DMS 273 treated with DMSO at 0.1 percent for 48 hours (cell line): Measurements from ENCODE around the gene DEFB114.
"Not testable (repeated sequence)": the region's sequence is repeated elsewhere in the genome, so short reads cannot be mapped to it uniquely, and the experiment has no call there.

Experiments
- DNase-seq: peaks from one replicate; lab custom pipeline; 2025; lab: John Stamatoyannopoulos, UW

The DEFB114 gene, protein sequence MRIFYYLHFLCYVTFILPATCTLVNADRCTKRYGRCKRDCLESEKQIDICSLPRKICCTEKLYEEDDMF

DNA sequence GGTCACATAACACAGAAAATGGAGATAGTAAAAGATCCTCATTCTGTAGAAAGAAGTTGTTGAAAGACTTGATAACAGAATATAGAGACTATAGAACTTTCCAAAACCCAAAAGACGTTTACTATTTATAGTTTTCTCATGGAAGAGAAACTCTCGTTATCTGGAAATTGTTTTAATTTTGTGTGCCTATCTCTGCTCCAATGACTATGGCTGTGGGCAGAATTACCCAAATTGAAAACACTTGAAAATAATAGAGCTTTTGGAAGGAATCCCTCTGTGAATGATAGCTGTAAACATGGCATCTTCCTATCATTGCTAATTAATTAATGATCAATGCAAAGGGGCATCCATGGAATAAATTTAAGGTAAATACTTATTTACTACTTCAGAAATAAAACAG, at the start of gene DEFB114:
DEFB114 (minus strand) TSS at position 101 of the 400 bp plus-strand sequence; CDS start at position 42, 59 bp downstream.
- no peak for DNase-seq

DNA sequence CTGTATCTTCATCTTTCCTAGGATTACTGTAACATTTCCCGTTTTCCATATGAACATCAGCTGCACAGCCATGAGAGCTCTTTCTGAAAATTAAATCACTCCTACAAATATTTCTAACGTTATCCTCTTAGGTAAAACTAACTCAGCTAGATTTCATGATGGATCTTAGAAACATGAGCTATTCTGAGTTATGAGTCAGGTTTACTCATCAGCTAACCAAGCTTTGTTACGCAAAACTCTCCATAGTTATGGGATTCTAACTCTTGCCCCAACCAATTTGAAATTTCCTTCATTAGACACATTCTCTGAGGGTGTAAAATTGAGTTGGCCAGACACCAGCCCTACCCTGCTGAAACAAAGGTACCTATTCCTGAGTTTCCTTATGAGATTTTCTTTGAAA, 43.9 kb upstream of the DEFB114 start:
- no peak for DNase-seq

DNA sequence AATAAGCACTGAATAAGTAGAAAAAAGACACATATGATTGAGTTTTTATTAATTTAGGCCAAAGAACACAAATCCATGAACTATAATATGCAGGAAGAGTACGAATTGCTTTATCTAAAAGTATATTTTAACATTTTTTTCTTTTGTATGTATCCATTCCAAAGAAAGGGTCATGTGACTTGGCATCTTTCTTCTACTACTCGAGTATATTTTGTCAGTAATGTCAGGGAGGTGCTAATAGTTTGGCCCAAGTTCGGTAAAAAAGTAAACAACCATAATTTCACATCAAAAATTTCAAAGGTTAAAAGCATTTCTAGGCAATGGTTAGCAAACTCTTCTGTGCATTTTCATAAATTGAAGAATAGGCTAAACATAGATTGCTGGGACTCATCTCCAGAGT, 39.2 kb upstream of the DEFB114 start:
- DNase-seq: no peak

DNA sequence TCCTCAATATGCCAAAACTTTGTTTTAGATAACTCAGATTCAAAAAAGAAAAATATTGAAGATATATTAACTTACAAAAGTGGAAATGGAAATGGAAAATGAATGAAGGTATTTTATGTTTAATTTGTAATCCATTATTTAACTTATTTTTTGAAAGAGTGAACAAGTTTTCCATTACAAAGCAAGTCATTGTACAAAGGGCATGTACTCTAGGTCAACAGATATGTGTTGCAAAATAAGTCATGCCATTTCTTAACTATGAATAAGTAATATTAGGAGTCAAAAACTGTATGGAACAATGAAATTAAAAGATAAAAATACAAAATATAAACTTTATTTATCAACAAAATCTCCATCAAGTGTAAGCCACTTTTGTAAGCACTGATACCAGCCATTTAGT, 31.3 kb upstream of the DEFB114 start:
- DNase-seq: no peak

DNA sequence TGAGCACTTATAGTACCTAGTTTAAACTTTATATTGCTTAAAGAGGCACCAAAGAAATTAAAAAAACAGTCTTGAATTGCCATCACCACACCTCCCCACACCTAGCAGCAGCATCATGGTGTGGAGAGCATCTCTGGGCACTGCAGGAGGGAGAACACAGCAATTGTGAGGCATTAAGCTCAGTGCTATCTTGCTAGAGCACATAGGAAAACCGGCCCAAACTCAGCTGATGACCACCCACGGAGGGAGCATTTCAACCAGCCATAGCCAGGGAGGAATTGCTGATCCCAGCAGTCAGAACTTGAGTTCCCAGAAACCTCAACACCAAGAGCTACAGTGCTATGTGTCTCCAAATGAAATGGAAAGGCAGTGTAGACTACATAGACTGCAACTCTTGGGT, 24.9 kb upstream of the DEFB114 start:
- DNase-seq: no peak

DNA sequence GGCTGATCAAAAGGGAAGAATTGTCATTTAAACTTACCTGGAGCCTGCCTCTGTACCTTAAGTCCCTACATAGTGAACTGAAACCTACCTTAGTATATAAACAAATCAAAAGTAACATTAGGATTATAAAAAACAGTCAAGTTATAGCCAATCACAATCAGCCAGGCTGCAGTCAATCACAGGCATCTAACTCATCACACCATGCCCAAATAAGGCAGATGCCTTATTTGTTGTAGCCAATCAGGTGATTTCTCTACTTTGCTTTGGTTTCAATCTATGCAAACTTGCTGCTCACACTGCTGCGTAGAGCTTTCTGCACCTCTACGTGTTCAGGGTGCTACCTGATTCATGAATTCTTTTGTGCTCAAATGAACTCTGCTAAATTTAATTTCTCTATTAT, 23.8 kb upstream of the DEFB114 start:
- no peak for DNase-seq

DNA sequence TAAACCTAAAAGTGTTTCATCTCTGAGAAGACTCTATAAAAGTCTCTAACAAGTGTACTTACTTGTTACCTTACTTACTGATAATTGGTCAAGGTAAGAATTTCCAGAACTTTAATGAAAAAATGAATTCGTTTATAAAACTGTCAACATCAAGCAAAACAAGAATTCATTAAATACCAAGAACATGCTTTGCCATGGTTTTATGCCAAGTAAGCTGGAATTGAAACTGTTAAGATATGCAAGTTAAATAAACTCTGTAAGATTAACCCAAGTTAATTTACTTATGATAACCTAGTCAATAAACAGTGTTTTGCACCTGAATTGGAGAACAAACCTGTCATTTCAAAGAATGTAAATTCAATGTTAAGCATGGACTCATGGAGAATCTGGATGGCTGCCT, 22.6 kb upstream of the DEFB114 start:
- no peak for DNase-seq

DNA sequence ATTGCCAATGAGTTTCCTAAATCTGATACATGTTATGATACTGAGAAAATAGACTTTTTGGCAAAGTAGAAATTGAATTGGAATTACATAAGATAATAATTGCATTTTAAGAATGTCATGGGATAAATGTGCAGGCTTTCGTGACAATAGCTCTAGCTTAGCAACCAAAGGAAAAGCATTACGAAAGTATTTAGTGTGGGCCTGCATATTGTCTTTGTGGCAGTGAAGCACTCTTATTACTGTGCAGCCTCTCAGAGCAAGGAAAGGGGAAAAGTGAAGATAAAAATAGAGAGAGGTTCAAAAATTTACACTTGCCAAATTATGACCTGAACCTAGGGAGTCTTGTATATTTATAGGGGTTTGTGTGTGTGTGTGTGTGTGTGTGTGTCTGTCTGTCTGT, 18.1 kb upstream of the DEFB114 start:
- DNase-seq: no peak

DNA sequence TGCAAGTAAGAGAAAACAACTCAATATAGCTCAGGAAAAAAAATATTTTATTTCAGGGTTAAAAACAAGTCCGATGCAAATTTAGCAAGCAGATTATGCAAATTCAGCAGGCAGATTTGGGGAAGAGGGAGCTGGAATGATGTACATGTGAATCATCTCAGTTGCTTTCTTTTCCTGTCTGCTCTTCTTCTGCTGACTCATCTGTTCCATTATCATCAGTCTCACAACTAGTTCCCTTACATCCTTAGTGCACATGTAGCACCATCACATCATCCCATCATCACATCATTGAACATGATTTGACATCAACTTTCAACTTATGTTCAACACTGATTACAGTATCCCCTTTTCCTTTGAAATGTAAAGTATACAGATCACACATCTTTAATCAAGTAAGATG, 16.9 kb upstream of the DEFB114 start:
- no peak for DNase-seq

DNA sequence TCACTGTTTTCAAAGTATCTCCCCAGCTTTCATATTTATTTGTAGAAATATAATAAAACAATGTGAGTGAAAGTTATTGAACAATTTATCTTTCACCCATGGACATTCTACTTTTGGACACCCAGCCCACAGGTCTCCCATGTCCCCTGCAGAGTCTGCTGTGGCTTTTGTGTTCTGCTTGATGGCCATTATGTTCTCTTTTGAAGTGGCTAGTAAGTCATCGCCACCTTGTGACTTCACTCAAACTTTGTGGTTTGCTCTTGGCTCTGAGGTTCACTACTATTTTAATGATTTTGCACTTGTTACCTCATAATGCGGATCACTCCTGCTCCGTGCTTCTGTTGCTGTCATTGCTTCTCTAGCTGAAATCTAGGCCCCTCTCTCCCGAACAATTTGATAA, 15.6 kb upstream of the DEFB114 start:
- DNase-seq: no peak

DNA sequence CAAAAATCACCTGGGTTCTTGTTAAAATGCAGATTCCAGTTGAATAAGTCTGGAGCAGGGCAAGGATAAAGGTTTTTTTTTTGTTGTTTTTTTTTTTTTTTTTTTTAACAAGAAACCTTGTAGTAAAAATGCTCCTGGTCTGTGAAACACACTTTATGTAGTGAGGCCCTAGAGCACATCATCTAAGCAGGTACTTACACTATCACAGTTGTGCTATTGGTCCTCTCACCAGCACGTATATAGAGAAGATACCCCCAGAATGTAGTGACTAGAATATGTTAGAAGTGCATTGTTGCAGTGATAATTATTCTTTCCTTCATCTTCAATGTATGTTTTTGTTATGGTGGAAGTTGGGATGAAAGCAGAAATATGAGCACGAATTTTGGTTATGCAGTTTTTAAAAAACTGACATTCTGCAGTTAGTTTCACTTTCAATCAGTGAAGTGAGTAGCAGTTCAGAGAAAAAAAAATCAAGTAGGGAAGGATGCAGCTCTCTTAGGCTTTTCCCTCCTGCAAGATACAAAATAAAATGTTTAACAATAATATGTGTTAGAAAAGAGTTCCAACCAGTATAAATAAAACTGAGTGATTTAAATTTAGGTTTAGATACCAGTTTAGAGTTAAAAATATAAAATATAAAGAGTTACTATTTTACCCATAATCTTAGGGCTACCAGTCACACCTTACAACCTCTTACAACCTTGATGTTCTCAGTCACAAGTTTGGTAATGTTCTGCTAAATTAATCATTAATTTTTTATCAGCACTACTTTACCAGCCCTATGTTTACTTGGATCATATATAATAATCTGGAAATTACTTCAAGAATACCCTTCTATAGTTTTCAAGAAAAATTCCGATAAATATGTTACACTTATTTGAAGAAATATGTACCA, 14.6 kb upstream of the DEFB114 start:
- DNase-seq: no peak

DNA sequence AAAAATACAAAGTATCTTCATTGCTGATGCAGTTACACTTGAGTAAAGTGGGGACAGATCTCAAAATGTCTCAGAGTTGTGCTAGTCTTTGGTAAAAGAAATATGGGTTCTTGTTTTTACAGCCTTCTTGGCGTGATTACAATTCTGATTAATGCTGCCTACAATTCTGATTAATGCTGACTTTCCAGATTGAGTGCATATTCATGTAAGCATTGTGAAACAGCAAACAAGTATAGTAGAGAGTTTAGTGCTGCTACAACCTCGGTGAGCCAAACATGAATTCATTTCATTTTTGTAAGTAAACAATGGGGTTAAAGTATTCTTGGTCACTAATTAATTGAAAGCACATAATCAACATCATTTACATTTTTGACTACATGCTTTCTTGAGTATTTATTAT, 5.6 kb upstream of the DEFB114 start, which contains the start of gene DEFB113:
DEFB113 (minus strand) TSS at position 21 of the 400 bp plus-strand sequence; CDS start at position 21, 0 bp downstream.
- no peak for DNase-seq

DNA sequence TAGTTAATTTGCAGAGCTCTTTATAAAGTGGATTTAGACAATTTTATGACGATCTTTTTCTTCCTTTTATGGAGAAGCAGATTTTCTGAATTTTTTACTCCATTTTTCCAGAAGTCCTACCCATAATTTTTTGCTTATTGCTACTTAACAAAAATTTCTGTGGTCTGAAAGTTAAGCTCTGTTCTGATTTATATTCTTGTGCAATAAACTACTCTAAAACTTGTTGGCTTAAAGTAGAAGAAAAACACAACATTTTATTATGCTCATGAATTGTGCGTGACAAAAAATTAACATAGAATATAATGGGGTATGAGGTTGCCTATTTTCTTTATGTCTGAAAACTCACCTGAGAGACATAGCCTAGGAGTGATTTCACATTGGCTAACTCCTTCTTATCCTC, 2.9 kb upstream of the DEFB114 start:
- DNase-seq: no peak

DNA sequence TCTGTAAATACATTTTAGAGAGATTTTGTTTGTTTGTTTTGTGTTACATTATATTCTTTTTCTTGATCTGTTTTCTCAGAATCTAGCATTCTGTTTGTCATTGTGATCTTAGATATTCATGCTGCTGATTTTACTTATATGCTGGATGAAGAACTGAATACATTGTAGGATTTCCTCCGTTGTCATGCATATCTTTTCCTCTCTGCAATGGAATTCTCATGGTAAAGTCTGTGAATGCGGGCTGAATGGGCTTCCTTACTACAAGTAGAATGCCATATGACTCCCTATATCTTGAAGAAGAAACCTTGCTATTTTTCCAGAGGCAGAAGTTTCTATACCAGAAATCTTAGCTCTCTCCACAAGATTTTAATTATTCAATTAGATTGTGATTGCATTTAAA, 2.4 kb upstream of the DEFB114 start:
- no peak for DNase-seq

DNA sequence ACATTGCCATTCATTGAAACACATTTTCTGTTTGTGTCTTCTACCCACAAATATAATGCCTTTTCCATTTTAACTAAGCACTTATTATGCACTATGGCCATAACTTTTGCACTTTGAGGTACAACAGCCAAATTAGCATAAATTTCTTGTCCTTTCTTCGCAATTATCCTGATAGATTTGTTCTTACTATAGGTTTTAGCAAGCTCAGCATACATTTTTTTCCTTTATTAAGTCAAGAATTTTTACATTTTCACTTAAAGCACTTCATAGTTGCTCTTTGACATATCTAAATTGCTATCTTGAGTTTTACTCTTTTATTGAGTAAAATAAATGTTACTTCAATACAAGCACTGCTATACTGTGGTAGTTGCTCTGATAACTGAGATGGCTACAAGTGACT, 5.8 kb downstream of the DEFB114 start:
- no peak for DNase-seq

DNA sequence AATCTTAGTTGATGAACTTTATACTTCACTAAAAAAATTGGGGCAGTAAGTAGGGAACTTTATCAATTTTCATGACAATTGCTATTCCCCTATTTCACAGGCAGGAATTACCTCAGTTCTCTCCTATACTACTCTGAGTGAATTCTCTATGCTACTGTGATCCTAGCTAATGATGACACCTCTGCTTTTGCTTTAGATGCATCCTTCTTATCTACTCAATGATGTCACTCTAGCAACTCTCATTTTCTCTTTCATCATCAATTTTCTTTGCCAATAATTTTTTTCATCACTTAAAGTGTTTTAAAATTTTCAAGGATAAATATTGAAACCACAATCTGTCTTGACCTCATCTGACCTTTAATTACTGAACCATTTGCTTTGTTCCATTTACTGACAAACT, 8.1 kb downstream of the DEFB114 start:
- no peak for DNase-seq

DNA sequence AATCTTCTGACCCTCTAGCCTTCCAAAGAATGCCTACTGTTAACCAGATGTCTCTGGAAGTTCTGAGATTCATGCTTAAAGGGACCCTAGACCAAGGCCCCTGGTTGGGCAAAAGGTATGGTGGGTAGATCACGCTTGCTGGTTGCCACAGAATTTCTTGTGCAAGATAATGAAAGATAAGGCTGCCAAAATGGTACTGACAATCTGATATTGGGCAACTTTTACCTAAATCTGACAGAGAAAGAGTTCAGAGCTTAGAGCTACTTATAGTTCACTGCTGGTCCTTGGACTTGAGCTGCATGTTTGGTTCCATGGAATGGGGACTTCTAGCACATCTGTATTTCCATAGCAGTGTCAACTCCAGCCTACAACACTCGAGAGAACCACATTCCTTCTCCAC, 12.0 kb downstream of the DEFB114 start:
- DNase-seq: no peak

DNA sequence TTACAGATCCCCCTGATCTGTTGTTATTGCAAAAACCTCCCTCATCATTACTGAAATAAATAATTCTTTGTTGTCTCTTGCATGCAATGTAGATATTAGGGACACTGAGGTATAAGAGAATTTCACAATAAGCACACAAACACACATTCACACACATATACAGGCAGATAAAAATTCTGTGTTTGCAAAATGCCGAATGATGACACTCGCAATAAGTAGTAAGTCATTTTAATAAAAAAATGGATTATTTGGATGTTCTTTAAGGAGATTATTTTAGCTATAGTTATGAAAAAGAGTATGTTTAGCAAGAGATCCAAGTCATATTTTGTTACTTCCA, 13.6 kb downstream of the DEFB114 start:
- no peak for DNase-seq

DNA sequence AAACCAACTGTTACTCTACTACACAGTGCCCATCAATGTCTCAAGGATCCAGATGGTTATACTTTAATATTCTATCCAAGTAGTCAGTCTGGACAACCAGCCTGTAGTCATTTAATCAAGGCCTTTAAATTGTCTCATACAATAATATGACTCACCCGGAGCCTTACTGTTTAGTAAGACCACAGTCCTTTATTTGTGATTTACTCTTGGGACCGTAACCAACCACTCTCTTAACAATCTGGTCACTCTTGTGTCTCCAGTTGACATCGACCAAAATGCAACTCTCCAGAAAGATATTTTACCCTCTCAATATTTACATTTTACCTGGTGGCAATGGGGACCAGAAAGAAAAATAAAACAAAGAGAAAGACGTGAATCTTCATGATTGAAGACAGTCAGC, 14.9 kb downstream of the DEFB114 start:
- DNase-seq: no peak

DNA sequence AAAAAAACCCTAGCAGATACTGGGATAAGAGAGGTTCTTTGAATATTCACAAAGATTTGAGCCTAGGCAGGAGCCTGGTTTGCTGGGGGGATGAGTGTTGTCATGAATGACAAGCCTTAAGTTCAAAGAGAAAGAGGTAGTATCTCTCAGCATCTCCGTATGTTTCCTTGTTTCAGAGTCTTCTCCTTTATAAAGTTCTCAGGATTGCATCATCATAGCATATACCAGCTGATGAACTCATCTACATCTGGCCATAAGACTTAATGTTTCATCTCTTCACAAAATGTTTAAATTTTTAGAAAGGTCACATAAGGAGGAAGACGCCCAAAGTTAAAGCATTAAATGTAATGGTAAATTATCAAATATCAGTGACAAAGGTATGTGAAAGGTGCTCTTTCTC, 17.1 kb downstream of the DEFB114 start:
- DNase-seq: no peak

DNA sequence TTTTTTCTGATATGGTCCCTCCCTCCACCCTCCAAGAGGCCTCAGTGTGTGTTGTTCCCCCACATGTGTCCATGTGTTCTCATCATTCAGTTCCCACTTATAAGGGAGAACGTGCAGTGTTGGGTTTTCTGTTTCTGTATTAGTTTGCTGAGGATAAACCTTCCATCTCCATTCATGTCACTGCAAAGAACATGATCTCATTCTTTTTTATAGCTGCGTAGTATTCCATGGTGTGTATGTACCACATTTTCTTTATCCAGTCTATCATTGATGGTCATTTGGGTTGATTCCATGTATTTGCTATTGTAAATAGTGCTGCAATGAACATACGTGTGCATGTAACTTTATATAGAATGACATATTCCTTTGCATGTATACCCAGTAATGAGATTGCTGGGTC, 19.9 kb downstream of the DEFB114 start:
- not testable (repeated sequence) for DNase-seq

DNA sequence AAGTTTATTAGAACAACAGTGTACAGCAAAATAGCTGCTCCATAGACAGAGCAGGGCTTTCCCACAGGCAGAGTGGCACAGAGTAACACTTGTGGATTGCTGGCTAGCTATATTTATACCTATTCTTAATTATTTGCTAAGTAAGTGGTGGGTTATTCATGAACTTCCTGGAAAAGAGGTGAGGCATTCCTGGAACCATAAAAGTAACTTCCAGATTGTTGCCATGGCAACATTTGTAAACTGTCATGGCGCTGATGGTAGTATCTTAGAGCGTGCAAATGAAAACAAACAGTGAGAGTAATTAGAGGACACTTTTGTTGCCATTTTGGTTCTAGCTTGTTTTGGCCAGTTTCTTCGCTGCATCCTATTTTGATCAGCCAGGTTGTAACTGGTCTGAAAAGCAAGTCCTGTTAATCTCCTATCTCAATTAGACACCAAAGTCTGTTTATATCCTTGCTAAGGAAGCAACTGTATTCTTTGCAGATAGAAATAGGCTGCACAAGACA, 23.9 kb downstream of the DEFB114 start:
- DNase-seq: no peak

DNA sequence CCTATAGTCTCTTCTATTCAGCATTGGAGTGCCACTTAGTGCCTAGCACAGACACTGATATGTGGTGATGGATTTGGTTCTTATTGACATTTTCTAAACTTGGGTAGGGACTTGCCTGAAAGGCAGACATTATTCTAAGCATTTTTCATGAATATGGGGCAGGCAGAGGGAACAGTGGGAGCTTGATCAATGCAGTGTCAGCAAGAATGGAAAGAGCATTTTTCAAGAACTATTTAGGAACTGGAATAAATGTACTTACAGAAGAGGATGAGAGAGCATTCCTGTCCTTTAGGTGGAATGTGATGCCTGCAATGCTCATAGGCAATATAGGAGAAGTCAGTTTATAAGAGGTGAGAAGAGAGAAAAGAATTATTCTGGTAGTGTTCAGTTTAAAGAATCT, 26.2 kb downstream of the DEFB114 start:
- DNase-seq: no peak

DNA sequence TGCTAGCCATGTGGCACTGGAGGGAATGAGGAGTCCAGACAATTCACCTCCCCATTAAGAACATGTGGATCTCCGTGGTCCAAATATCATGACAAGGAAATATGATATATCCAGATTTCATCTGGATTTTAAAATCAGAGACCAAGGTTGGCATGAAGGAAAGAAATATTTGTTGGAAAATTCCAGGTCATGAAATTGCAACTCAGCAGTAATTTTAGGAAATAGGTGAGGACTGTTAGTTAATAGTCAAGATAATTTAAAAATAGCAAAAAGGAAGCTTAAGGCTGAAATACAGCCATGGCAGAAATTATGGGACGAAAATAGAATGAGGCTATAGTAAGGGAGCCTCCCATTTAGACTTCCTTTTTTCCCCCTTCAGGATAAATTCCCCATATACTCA, 26.9 kb downstream of the DEFB114 start:
- DNase-seq: no peak
